Activated CD8-positive, alpha-beta memory T cell treated with anti-CD3 and anti-CD28 coated beads, Interleukin-2, amount 50 U/mL, for 1 hour (primary cell): Measurements from ENCODE around the gene KCNQ1.

Source experiments
- DNase-seq: peaks from one replicate; pipeline ENCODE4 v3.0.0-alpha.2; 2020; ENCODE audit errors: extremely low read depth

KCNQ1 gene

GRCh38 chr11:2777386-2777785 lies 332.6 kb downstream of the KCNQ1 start:
- no peak for DNase-seq

GRCh38 chr11:2777871-2778629 lies 333.2 kb downstream of the KCNQ1 start:
- no peak for DNase-seq

GRCh38 chr11:2778630-2779498 lies 334.1 kb downstream of the KCNQ1 start:
- no peak for DNase-seq

GRCh38 chr11:2779499-2779980 lies 334.7 kb downstream of the KCNQ1 start:
- no peak for DNase-seq

GRCh38 chr11:2779981-2780849 lies 335.4 kb downstream of the KCNQ1 start:
- DNase-seq: no peak

- no peak for DNase-seq
These were observed 336.1 kb downstream of the KCNQ1 start for GRCh38 chr11:2780850-2781407.

- no peak for DNase-seq
These were observed 336.8 kb downstream of the KCNQ1 start for GRCh38 chr11:2781408-2782274.

- DNase-seq: no peak
These were observed 338.0 kb downstream of the KCNQ1 start for GRCh38 chr11:2782769-2783168.

GRCh38 chr11:2783536-2784082 lies 338.8 kb downstream of the KCNQ1 start:
- no peak for DNase-seq

- DNase-seq: no peak
These were observed 343.0 kb downstream of the KCNQ1 start for GRCh38 chr11:2787816-2788167.

- no peak for DNase-seq
These were observed 343.6 kb downstream of the KCNQ1 start for GRCh38 chr11:2788168-2789071.

- no peak for DNase-seq
These were observed 344.5 kb downstream of the KCNQ1 start for GRCh38 chr11:2789331-2789730.

- DNase-seq: no peak
These were observed 345.2 kb downstream of the KCNQ1 start for GRCh38 chr11:2789791-2790567.

GRCh38 chr11:2790568-2790921 lies 345.7 kb downstream of the KCNQ1 start:
- DNase-seq: no peak

GRCh38 chr11:2791139-2791520 lies 346.3 kb downstream of the KCNQ1 start:
- DNase-seq: no peak

GRCh38 chr11:2791521-2792380 lies 346.9 kb downstream of the KCNQ1 start:
- DNase-seq: no peak

- no peak for DNase-seq
These were observed 347.8 kb downstream of the KCNQ1 start for GRCh38 chr11:2792381-2793250.
